ENCODE results near the gene GLG1. TPM values are rescaled to one million over a fixed set of nuclear protein-coding genes. Genes with fewer than 3 reads are reported as not detected.
A peak's percentile ranks its signal among the peaks of the same experiment; 100 is the strongest.
"Not testable (repeated sequence)": the region's sequence is repeated elsewhere in the genome, so short reads cannot be mapped to it uniquely, and the experiment has no call there.

The GLG1 gene
- total RNA-seq, 3 donors from 2014 or later: 116 to 197 (median 123) TPM

GRCh38 chr16:74430036-74430712 lies 176.7 kb downstream of the GLG1 start:
- H3K4me3 ChIP-seq; H3K4me1 ChIP-seq; H3K27me3 ChIP-seq; DNase-seq (ENCODE audit: low spot score in 2 of 2); H3K36me3 ChIP-seq; H3K27ac ChIP-seq; intact Hi-C loops (cut with DNase I; ENCODE audit: low total_unique reads); H3K9me3 ChIP-seq: not testable (repeated sequence)
- TF ChIP-seq, protein P1, sequence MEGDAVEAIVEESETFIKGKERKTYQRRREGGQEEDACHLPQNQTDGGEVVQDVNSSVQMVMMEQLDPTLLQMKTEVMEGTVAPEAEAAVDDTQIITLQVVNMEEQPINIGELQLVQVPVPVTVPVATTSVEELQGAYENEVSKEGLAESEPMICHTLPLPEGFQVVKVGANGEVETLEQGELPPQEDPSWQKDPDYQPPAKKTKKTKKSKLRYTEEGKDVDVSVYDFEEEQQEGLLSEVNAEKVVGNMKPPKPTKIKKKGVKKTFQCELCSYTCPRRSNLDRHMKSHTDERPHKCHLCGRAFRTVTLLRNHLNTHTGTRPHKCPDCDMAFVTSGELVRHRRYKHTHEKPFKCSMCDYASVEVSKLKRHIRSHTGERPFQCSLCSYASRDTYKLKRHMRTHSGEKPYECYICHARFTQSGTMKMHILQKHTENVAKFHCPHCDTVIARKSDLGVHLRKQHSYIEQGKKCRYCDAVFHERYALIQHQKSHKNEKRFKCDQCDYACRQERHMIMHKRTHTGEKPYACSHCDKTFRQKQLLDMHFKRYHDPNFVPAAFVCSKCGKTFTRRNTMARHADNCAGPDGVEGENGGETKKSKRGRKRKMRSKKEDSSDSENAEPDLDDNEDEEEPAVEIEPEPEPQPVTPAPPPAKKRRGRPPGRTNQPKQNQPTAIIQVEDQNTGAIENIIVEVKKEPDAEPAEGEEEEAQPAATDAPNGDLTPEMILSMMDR (IDR thresholded peaks at IDR 0.05): peak; percentile 41 to 77 (median 60)

- H3K9me3 ChIP-seq; H3K4me1 ChIP-seq; H3K27me3 ChIP-seq; H3K27ac ChIP-seq; H3K36me3 ChIP-seq; H3K4me3 ChIP-seq; DNase-seq (ENCODE audit: low spot score in 2 of 2); intact Hi-C loops (cut with DNase I; ENCODE audit: low total_unique reads): not testable (repeated sequence)
These were observed 178.4 kb downstream of the GLG1 start for GRCh38 chr16:74428493-74428892.

- H3K9me3 ChIP-seq; H3K36me3 ChIP-seq; H3K27ac ChIP-seq; H3K4me1 ChIP-seq; H3K4me3 ChIP-seq; DNase-seq (ENCODE audit: low spot score in 2 of 2); H3K27me3 ChIP-seq; intact Hi-C loops (cut with DNase I; ENCODE audit: low total_unique reads): not testable (repeated sequence)
These were observed 181.2 kb downstream of the GLG1 start for GRCh38 chr16:74425751-74426150.

DNA sequence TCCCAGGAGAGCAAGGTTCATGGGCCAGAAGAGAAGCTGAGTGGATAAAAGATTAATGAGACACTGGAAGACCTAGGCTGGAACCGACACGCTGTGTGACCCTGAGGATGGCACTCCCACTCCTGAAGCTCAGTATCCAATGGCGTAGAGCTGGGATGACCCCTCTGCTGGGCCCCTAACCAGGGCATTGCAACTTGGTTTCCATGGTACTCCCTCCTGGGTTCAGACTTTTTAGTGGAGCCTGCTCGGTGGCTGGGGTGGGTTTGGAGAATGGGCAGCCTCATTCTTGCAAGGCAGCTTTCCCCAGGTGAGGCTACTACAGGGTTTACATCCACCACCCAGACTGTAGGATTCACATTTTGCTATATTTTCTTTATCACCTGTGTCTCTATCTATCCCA lies 183.2 kb downstream of the GLG1 start:
- H3K27me3 ChIP-seq; H3K4me3 ChIP-seq; DNase-seq (ENCODE audit: low spot score in 2 of 2); intact Hi-C loops (cut with DNase I; ENCODE audit: low total_unique reads); H3K36me3 ChIP-seq; H3K27ac ChIP-seq; H3K9me3 ChIP-seq; H3K4me1 ChIP-seq: not testable (repeated sequence)

DNA sequence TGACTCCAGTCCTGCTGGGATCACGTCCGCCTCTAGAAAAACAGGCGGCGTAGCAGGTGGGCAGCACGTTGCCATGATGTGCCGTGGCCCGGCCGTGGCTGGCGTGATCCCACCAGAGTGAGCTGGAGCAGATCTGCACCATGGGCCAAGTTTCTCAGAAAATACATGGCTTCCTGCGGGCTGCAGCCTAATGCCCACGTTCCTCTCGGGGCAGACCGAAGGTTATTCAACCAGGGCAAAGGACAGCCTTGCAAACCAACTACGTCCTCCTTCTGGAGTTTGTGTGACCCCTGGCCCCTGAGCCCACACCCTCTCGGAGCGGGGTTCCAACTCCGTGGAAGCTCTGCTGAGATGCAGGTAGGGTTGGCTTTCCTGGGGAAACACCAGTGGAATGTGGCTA lies 184.8 kb downstream of the GLG1 start:
- intact Hi-C loops (cut with DNase I; ENCODE audit: low total_unique reads); H3K27me3 ChIP-seq; H3K4me1 ChIP-seq; H3K4me3 ChIP-seq; DNase-seq (ENCODE audit: low spot score in 2 of 2); H3K27ac ChIP-seq; H3K36me3 ChIP-seq; H3K9me3 ChIP-seq: not testable (repeated sequence)

GRCh38 chr16:74421482-74421785 lies 185.5 kb downstream of the GLG1 start:
- not testable (repeated sequence) for DNase-seq (ENCODE audit: low spot score in 2 of 2); H3K27ac ChIP-seq; H3K9me3 ChIP-seq

DNA sequence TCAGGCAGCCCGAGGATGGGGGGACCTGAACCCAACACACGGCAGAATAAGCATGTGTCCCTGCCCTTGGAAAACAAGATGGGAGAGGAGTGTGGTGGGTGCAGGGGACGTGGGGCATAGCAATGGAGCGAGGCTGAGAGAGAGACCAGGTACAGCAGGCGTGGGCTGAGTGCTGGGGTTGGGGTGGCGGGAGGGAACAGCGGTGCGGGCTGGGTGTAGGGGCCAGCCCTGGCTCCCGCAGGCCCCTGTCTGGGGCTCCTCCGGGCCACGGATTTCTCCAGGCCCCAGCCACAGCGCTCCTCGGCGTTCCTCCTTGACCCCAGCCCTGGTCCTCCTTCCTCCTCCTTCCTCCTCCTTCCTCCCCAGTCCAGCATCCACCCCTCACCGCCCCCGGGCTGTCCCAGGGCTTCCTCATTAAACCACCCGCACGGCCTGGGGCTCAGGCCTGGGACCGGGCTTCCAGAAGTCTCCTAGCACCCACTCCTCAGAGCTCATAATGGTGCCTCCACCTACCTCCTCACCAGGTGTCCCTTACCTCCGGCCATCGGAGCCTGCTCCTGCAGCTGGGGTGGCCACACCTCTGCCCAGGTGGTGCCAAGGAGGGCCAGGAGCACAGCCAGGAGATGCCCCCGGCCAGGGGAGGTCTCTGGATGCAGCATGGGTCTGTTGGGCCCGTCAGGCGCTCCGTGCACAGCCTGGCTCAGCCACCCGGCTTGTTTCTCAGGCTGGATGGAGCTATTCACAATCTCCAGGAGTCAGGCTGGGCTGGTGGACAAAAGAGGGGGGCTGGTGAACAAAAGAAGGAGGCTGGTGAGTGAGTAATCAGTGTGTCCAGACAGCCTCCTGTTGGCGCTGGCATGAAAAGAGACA lies 186.1 kb downstream of the GLG1 start, which contains the start of gene CLEC18B:
CLEC18B (minus strand) TSS at position 867 of the 870 bp plus-strand sequence; CDS start at position 659, 208 bp downstream.
- H3K4me3 ChIP-seq; H3K27me3 ChIP-seq; H3K9me3 ChIP-seq; H3K27ac ChIP-seq; H3K4me1 ChIP-seq; H3K36me3 ChIP-seq; intact Hi-C loops (cut with DNase I; ENCODE audit: low total_unique reads); DNase-seq (ENCODE audit: low spot score in 2 of 2): not testable (repeated sequence)

More at GRCh38 chr16:74421482-74421785, 185.5 kb downstream of the GLG1 start:
- H3K27me3 ChIP-seq; intact Hi-C loops (cut with DNase I; ENCODE audit: low total_unique reads); H3K36me3 ChIP-seq; H3K4me3 ChIP-seq; H3K4me1 ChIP-seq: not testable (repeated sequence)

- H3K4me3 ChIP-seq; H3K9me3 ChIP-seq; H3K36me3 ChIP-seq; H3K27me3 ChIP-seq; H3K27ac ChIP-seq; H3K4me1 ChIP-seq; DNase-seq (ENCODE audit: low spot score in 2 of 2); intact Hi-C loops (cut with DNase I; ENCODE audit: low total_unique reads): not testable (repeated sequence)
These were observed 187.1 kb downstream of the GLG1 start for GRCh38 chr16:74419811-74420210.

- H3K4me1 ChIP-seq; intact Hi-C loops (cut with DNase I; ENCODE audit: low total_unique reads); H3K36me3 ChIP-seq; DNase-seq (ENCODE audit: low spot score in 2 of 2); H3K27ac ChIP-seq; H3K4me3 ChIP-seq; H3K27me3 ChIP-seq; H3K9me3 ChIP-seq: not testable (repeated sequence)
These were observed 189.0 kb downstream of the GLG1 start for GRCh38 chr16:74417897-74418296.

DNA sequence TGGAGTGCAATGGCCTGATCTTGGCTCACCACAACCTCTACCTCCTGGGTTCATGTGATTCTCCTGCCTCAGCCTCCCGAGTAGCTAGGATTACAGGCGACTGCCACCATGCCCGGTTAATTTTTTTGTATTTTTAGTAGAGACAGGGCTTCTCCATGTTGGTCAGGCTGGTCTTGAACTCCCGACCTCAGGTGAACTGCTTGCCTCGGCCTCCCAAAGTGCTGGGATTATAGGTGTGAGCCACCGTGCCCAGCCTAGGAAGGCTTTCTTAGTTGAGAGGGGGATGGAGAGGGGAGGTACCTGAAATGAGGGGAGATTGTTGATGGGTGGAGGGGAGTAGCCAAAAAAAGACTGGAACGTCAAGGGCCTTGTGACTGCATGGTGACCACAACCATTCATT lies 193.0 kb downstream of the GLG1 start:
- H3K4me3 ChIP-seq; H3K4me1 ChIP-seq; DNase-seq (ENCODE audit: low spot score in 2 of 2); H3K9me3 ChIP-seq; H3K27me3 ChIP-seq; H3K36me3 ChIP-seq; intact Hi-C loops (cut with DNase I; ENCODE audit: low total_unique reads); H3K27ac ChIP-seq: not testable (repeated sequence)

DNA sequence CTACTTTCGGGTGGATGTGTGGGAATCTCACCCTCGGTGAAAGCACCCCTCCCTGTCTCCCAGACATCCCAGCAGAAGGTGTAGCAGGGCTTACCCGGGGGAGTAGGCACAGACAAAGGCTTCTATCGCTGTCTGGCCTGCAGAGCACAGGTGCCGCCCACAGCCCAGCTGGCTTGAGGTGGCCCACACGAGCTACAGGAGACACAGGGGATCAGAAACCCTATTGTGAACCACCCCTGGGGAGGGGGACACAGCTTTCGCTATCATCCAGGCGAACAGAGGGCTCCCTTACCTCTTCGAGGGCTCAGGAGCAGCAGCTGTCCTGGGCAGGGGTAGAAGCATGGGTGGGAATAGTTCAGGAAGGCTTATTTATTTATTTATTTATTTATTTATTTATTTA lies 193.4 kb downstream of the GLG1 start:
- H3K27me3 ChIP-seq; H3K4me1 ChIP-seq; H3K4me3 ChIP-seq; H3K27ac ChIP-seq; intact Hi-C loops (cut with DNase I; ENCODE audit: low total_unique reads); H3K36me3 ChIP-seq; H3K9me3 ChIP-seq; DNase-seq (ENCODE audit: low spot score in 2 of 2): not testable (repeated sequence)

- H3K27me3 ChIP-seq; H3K27ac ChIP-seq; H3K9me3 ChIP-seq; H3K4me1 ChIP-seq; H3K36me3 ChIP-seq; intact Hi-C loops (cut with DNase I; ENCODE audit: low total_unique reads); DNase-seq (ENCODE audit: low spot score in 2 of 2); H3K4me3 ChIP-seq: not testable (repeated sequence)
These were observed 194.0 kb downstream of the GLG1 start for GRCh38 chr16:74412775-74413390.

Data from breast epithelium (tissue), 4 donors.